IMR-90 (cell line): ENCODE data around the gene WDR1. TPM values are rescaled to one million over a fixed set of nuclear protein-coding genes. Genes with fewer than 3 reads are reported as not detected.

Experiments
- ATAC-seq: fragments of 200-7000 bp; cut with Tn5 transposase; 2 replicates; pipeline ENCODE4 v1.9.1; 2020; ENCODE audit warnings: low read depth, mild to moderate bottlenecking, moderate library complexity
- BruUV-seq: library from RNA; stranded (reverse); fragments of 400-500 nt; replicated peaks from 2 replicates; lab custom pipeline; 2021; lab: Mats Ljungman, UMichigan
- CTCF ChIA-PET: fragments of 300-600 bp; formaldehyde crosslinking; extraction: SDS; loops from one replicate; lab custom pipeline; 2021; ENCODE audit warnings: antibody characterized with exemption; lab: Yijun Ruan, JAX
- POLR2A ChIA-PET: fragments of 300-600 bp; sonication (Branson Sonifier 250); formaldehyde crosslinking; loops from one replicate; lab custom pipeline; 2022; ENCODE audit warnings: antibody characterized with exemption; ENCODE audit not compliant: unreplicated experiment; lab: Charles Lee
- DNase-seq: peaks from one replicate; pipeline ENCODE4 v3.0.0; 2013
- H2AFZ ChIP-seq: replicated peaks from 2 replicates; pipeline ENCODE3; 2013; ENCODE audit warnings: low read length, mild to moderate bottlenecking; ENCODE audit not compliant: poor library complexity
- H2AK5ac ChIP-seq: 2 replicates; pipeline ENCODE4 v1.6.1; 2013; ENCODE audit warnings: low read depth, low read length, inconsistent platforms
- H2AK9ac ChIP-seq: replicated peaks from 2 replicates; pipeline ENCODE3; 2013; ENCODE audit warnings: mild to moderate bottlenecking, low read depth, low read length, moderate library complexity; ENCODE audit not compliant: poor library complexity
- H2BK120ac ChIP-seq: 2 replicates; pipeline ENCODE4 v1.6.1; 2013; ENCODE audit warnings: low read depth, low read length, inconsistent platforms
- H2BK15ac ChIP-seq: 3 replicates; pipeline ENCODE4 v1.6.1; 2013; ENCODE audit warnings: low read depth, low read length, inconsistent platforms
- H2BK20ac ChIP-seq: 2 replicates; pipeline ENCODE4 v1.6.1; 2013; ENCODE audit warnings: low read depth, mild to moderate bottlenecking, inconsistent platforms, low read length, moderate library complexity
- H2BK5ac ChIP-seq: 2 replicates; pipeline ENCODE4 v1.6.1; 2013; ENCODE audit warnings: mild to moderate bottlenecking, low read depth, low read length, inconsistent platforms; ENCODE audit not compliant: poor library complexity, severe bottlenecking
- H3K14ac ChIP-seq: replicated peaks from 2 replicates; pipeline ENCODE4 v1.6.1; 2013; ENCODE audit warnings: low read depth, low read length, inconsistent platforms
- H3K18ac ChIP-seq: 2 replicates; pipeline ENCODE4 v1.6.1; 2013; ENCODE audit warnings: low read depth, low read length, control low read depth
- H3K23ac ChIP-seq: 2 replicates; pipeline ENCODE4 v1.6.1; 2013; ENCODE audit warnings: low read depth, low read length, inconsistent platforms
- H3K27ac ChIP-seq: 2 replicates; pipeline ENCODE4 v1.5.1; 2013; ENCODE audit warnings: mild to moderate bottlenecking, control low read depth, low read length; ENCODE audit not compliant: insufficient read depth
- H3K27me3 ChIP-seq: 2 replicates; pipeline ENCODE4 v1.6.1; 2013; ENCODE audit warnings: low read length; ENCODE audit not compliant: control insufficient read depth, insufficient read depth
- H3K36me3 ChIP-seq: 2 replicates; pipeline ENCODE4 v1.6.1; 2013; ENCODE audit warnings: low read length, mixed read lengths; ENCODE audit not compliant: control insufficient read depth, insufficient read depth
- H3K4ac ChIP-seq: 2 replicates; pipeline ENCODE4 v1.6.1; 2013; ENCODE audit warnings: low read depth, low read length, inconsistent platforms
- H3K4me1 ChIP-seq: 2 replicates; pipeline ENCODE4 v1.6.1; 2013; ENCODE audit warnings: low read length, mixed read lengths; ENCODE audit not compliant: control insufficient read depth, insufficient read depth
- H3K4me2 ChIP-seq: 2 replicates; pipeline ENCODE4 v1.6.1; 2013; ENCODE audit warnings: low read depth, mild to moderate bottlenecking, control low read depth, low read length, moderate library complexity
- H3K4me3 ChIP-seq: 2 replicates; pipeline ENCODE4 v1.5.1; 2013; ENCODE audit warnings: low read depth, mild to moderate bottlenecking, control low read depth, low read length, moderate library complexity; ENCODE audit not compliant: insufficient read depth
- H3K56ac ChIP-seq: 2 replicates; pipeline ENCODE4 v1.6.1; 2013; ENCODE audit warnings: low read length, inconsistent platforms; ENCODE audit not compliant: insufficient read depth; ENCODE audit errors: extremely low read depth
- H3K79me1 ChIP-seq, 2 experiments: 2 replicates each; pipeline ENCODE4 v1.6.1; 2013; ENCODE audit warnings: low read length in 2 of 2, inconsistent platforms in 1 of 2, low read depth in 1 of 2
- H3K9ac ChIP-seq: 2 replicates; pipeline ENCODE4 v1.6.1; 2013; ENCODE audit warnings: low read depth, low read length, control low read depth
- H3K9me1 ChIP-seq: 2 replicates; pipeline ENCODE4 v1.6.1; 2013; ENCODE audit warnings: low read length, inconsistent platforms; ENCODE audit not compliant: insufficient read depth
- H3K9me3 ChIP-seq: 2 replicates; pipeline ENCODE4 v1.6.1; 2013; ENCODE audit warnings: low read length; ENCODE audit not compliant: control insufficient read depth, insufficient read depth
- H4K20me1 ChIP-seq: 2 replicates; pipeline ENCODE4 v1.6.1; 2013; ENCODE audit warnings: low read length, inconsistent platforms; ENCODE audit not compliant: insufficient read depth
- H4K5ac ChIP-seq: 2 replicates; pipeline ENCODE4 v1.6.1; 2013; ENCODE audit warnings: mild to moderate bottlenecking, low read depth, low read length, control low read depth
- H4K8ac ChIP-seq, 2 experiments: 2 replicates each; pipeline ENCODE4 v1.6.1; 2013; ENCODE audit warnings: low read depth in 2 of 2, low read length in 2 of 2, control low read depth in 1 of 2, inconsistent platforms in 1 of 2
- H4K91ac ChIP-seq: 2 replicates; pipeline ENCODE4 v1.6.1; 2013; ENCODE audit warnings: low read depth, low read length, inconsistent platforms; ENCODE audit not compliant: insufficient read depth
- BHLHE40 ChIP-seq: fragments of 150-350 bp; IDR thresholded peaks from 2 replicates; pipeline ENCODE4 v1.6.1; 2016; ENCODE audit warnings: mild to moderate bottlenecking, low read depth, low read length
- CEBPB ChIP-seq: IDR thresholded peaks from 2 replicates; pipeline ENCODE4 v1.6.1; 2012; ENCODE audit warnings: low read depth, low read length, improper control_type of control experiment
- CHD1 ChIP-seq: IDR thresholded peaks from 2 replicates; pipeline ENCODE4 v1.6.1; 2012; ENCODE audit warnings: low read depth, low read length, improper control_type of control experiment
- CTCF ChIP-seq: conservative IDR thresholded peaks from 2 replicates; pipeline ENCODE4 v1.5.1; 2012; ENCODE audit warnings: mild to moderate bottlenecking, low read depth, low read length, improper control_type of control experiment
- FOS ChIP-seq: fragments of 150-350 bp; IDR thresholded peaks from 2 replicates; pipeline ENCODE4 v1.6.1; 2016; ENCODE audit warnings: low read depth, low read length
- MAFK ChIP-seq: IDR thresholded peaks from 2 replicates; pipeline ENCODE4 v1.6.1; 2012; ENCODE audit warnings: low read depth, low read length, improper control_type of control experiment
- MAZ ChIP-seq: IDR thresholded peaks from 2 replicates; pipeline ENCODE4 v1.6.1; 2012; ENCODE audit warnings: low read depth, mild to moderate bottlenecking, low read length, improper control_type of control experiment, moderate library complexity, borderline replicate concordance
- MXI1 ChIP-seq: IDR thresholded peaks from 2 replicates; pipeline ENCODE4 v1.6.1; 2012; ENCODE audit warnings: low read depth, mild to moderate bottlenecking, low read length, moderate library complexity, borderline replicate concordance
- NFE2L2 ChIP-seq: fragments of 150-350 bp; IDR thresholded peaks from 2 replicates; pipeline ENCODE4 v1.6.1; 2016; ENCODE audit warnings: low read depth, mild to moderate bottlenecking, low read length
- POLR2A ChIP-seq: IDR thresholded peaks from 2 replicates; pipeline ENCODE4 v1.6.1; 2012; ENCODE audit warnings: mild to moderate bottlenecking, low read depth, low read length
- RAD21 ChIP-seq: IDR thresholded peaks from 2 replicates; pipeline ENCODE4 v1.6.1; 2012; ENCODE audit warnings: low read length, improper control_type of control experiment
- RCOR1 ChIP-seq: IDR thresholded peaks from 2 replicates; pipeline ENCODE4 v1.6.1; 2012; ENCODE audit warnings: mild to moderate bottlenecking, low read length, improper control_type of control experiment; ENCODE audit not compliant: insufficient replicate concordance
- RFX5 ChIP-seq: IDR thresholded peaks from 2 replicates; pipeline ENCODE4 v1.8.0; 2012; ENCODE audit warnings: low read depth, mild to moderate bottlenecking, low read length, moderate library complexity
- SMC3 ChIP-seq: fragments of 150-350 bp; IDR thresholded peaks from 2 replicates; pipeline ENCODE4 v1.6.1; 2016; ENCODE audit warnings: low read depth, mild to moderate bottlenecking, antibody characterized with exemption, low read length, moderate library complexity
- WGBS, 2 experiments: methylation state at CpG; one replicate each; pipeline versions ENCODE4 v1.1.5 to v1.1.7; 2013; ENCODE audit warnings: missing lambda C conversion rate in 2 of 2; ENCODE audit not compliant: insufficient read length in 1 of 2; ENCODE audit errors: extremely low coverage in 2 of 2; 5-methylcytosine and 5-hydroxymethylcytosine counted together
- dilution Hi-C: fragments of 300-500 bp; cut with HindIII; formaldehyde crosslinking; loops from one replicate; pipeline ENCODE4 v1.14.3; 2018; ENCODE audit warnings: low sequenced_read_pairs; ENCODE audit not compliant: unreplicated experiment
- in situ Hi-C: fragments of 300-500 bp; cut with MboI; formaldehyde crosslinking; loops from 3 replicates; pipeline ENCODE4 v1.14.3; 2019; ENCODE audit warnings: low sequenced_read_pairs, inconsistent platforms, mixed read lengths
- intact Hi-C: fragments of 100-400 bp; cut with micrococcal nuclease; formaldehyde crosslinking; loops from 2 replicates; pipeline ENCODE4 v1.10.0; 2022
- polyA plus RNA-seq, 3 experiments: library from polyadenylated mRNA; depleted of rRNA; stranded (reverse); fragments of >200 nt; gene quantifications; 2 replicates each; pipeline ENCODE4 v1.2.3, GENCODE V29; 2012; ENCODE audit warnings: low replicate concordance in 1 of 3
- total RNA-seq: library from RNA; depleted of rRNA; stranded (reverse); fragments of >200 nt; gene quantifications from 2 replicates; pipeline ENCODE4 v1.2.3, GENCODE V29; 2012
- TF ChIP-seq, protein P1 (sequence below): fragments of 150-350 bp; IDR thresholded peaks from 2 replicates; pipeline ENCODE4 v1.6.1; 2017; ENCODE audit warnings: mild to moderate bottlenecking, antibody characterized with exemption, low read length, low read depth

The WDR1 gene
- total and polyA plus RNA-seq, 2 of the 4 experiments (the other 2 are of a cell fraction) = 725 to 992 TPM

DNA sequence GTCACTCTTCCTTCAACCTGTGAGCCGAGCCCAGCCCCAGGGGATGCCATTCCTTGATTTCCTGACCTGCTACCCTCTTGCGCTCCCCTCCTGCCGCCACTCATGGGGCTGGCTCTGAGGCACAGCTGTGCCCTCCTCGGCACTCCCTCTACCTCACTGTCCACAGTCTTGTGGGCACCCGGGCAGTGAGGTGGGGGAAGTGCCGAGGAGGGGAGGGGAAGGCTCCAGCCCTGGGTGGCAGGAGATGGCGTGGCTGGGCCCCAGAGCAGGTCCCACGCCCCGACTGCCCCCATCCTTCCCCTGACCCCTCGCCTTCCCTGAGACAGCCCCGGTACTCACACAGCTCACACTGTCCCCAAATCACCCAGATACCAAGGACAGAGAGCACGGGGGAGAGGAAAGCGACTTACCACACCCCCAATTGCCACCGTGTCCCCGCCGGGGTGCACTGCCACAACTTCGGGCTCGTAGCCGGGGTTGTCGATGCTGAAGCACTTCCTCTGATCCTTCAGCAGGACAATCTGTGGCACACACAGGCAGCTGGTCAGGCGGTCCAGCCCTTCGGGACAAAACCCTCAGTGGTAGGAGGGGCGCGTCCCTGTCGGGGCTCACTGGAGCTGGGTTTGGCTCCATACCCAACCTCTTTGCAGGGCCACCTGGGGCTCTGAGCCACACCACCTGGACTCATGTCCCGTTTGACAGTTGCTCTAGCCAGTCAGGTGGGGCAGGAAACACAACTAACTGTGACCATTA lies 37.9 kb downstream of the WDR1 start:
- H3K27me3 ChIP-seq = no peaks in the 10 kb centered on the region
- H3K4me2 ChIP-seq = no peak overlapping the region
- no peak overlapping the region for H3K23ac ChIP-seq
- BruUV-seq = no TSS peak
- POLR2A ChIA-PET = no interaction called here
- peaks cover 82% of the 10 kb centered on the region for H4K20me1 ChIP-seq
- CTCF ChIA-PET = no interaction called here
- no peak overlapping the region for H4K5ac ChIP-seq
- H2BK20ac ChIP-seq = no peak overlapping the region
- no peak overlapping the region for H3K27ac ChIP-seq
- no peak overlapping the region for H2BK15ac ChIP-seq
- H3K4me3 ChIP-seq = no peak overlapping the region
- no peak overlapping the region; the same call in 1 of the 2 replicates for H3K4ac ChIP-seq
- peaks cover 94% of the 10 kb centered on the region for H3K36me3 ChIP-seq
- no peaks in the 10 kb centered on the region for H3K9me3 ChIP-seq
- TF ChIP-seq, protein P1, sequence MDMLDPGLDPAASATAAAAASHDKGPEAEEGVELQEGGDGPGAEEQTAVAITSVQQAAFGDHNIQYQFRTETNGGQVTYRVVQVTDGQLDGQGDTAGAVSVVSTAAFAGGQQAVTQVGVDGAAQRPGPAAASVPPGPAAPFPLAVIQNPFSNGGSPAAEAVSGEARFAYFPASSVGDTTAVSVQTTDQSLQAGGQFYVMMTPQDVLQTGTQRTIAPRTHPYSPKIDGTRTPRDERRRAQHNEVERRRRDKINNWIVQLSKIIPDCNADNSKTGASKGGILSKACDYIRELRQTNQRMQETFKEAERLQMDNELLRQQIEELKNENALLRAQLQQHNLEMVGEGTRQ = no peak
- TF ChIP-seq CHD1 = no peak
- no peak for TF ChIP-seq NFE2L2
- TF ChIP-seq RAD21 = no peak
- no peak for TF ChIP-seq CTCF
- no peak for TF ChIP-seq MAFK
- TF ChIP-seq BHLHE40 = no peak
- TF ChIP-seq POLR2A = no peak
- no peak for TF ChIP-seq RFX5
- TF ChIP-seq SMC3 = no peak
- no peak for TF ChIP-seq CEBPB
- TF ChIP-seq FOS = no peak
- no peak for TF ChIP-seq MAZ
- no peak for TF ChIP-seq MXI1
- no peak for TF ChIP-seq RCOR1
- DNase-seq = no peak
- in situ Hi-C loops (loop anchor here (25.0 kb wide), 2 partner anchors 109 to 1641 kb away; partner anchors contain the start of genes ACOX3 and TRMT44), dilution Hi-C loops (no loop called here), intact Hi-C loops (no loop called here)
- no peaks in the 10 kb centered on the region for H3K9me1 ChIP-seq
- peaks cover 28 to 66% of the 10 kb centered on the region in 2 experiments for H3K79me1 ChIP-seq
- no peaks in the 10 kb centered on the region for H3K4me1 ChIP-seq
- H2AK9ac ChIP-seq = peak overlapping the region; percentile 29
- H4K8ac ChIP-seq = peak overlapping the region in 1 of 2 experiments; percentile 12; a peak in 1 of 4 replicates
- 91% methylated on average over 4 of the region's 26 CpGs; no CpG with 5 or more reads in 1 of the 2 experiments for WGBS, 2 experiments
- H2AFZ ChIP-seq = no peak overlapping the region
- ATAC-seq = no peak
- H3K18ac ChIP-seq = no peak overlapping the region
- H3K9ac ChIP-seq = no peak overlapping the region
- no peak overlapping the region for H4K91ac ChIP-seq
- H2BK120ac ChIP-seq = no peak overlapping the region
- H2AK5ac ChIP-seq = no peak overlapping the region
- H2BK5ac ChIP-seq = no peak overlapping the region
- no peak overlapping the region for H3K56ac ChIP-seq
- no peak overlapping the region for H3K14ac ChIP-seq
